Inferior parietal cortex (tissue), 1 donor: ENCODE results near the gene ITPA.
A peak's percentile ranks its signal among the peaks of the same experiment; 100 is the strongest.
"Not testable (repeated sequence)": the region's sequence is repeated elsewhere in the genome, so short reads cannot be mapped to it uniquely, and the experiment has no call there.

Experiments
- DNase-seq: peaks from one replicate; pipeline ENCODE4 v3.0.0-alpha.2; 2016; ENCODE audit errors: extremely low spot score

Gene ITPA

GRCh38 chr20:3199976-3200755 is 9.1 kb upstream of the ITPA start:
- DNase-seq, result no peak

GRCh38 chr20:3202965-3203314 is 6.4 kb upstream of the ITPA start:
- DNase-seq, result no peak

- DNase-seq, result no peak
Observed at GRCh38 chr20:3203315-3204123, 5.8 kb upstream of the ITPA start.

GRCh38 chr20:3204124-3204794 is 5.0 kb upstream of the ITPA start, which contains the start of gene DDRGK1:
TSS of gene DDRGK1 (minus strand) at chr20:3204682. CDS start at chr20:3204627, 55 bp downstream.
- DNase-seq, result peak; percentile 88

GRCh38 chr20:3208786-3209256 is 477 bp upstream of the ITPA start:
- DNase-seq, result no peak

- DNase-seq, result no peak
Observed at GRCh38 chr20:3209946-3210317, 634 bp downstream of the ITPA start.

- DNase-seq, result no peak
Observed at GRCh38 chr20:3210346-3210745, 1.0 kb downstream of the ITPA start.

GRCh38 chr20:3213226-3213625 is 3.9 kb downstream of the ITPA start:
- no peak for DNase-seq

GRCh38 chr20:3215359-3215917 is 6.1 kb downstream of the ITPA start:
- not testable (repeated sequence) for DNase-seq

GRCh38 chr20:3218307-3218988 is 9.2 kb downstream of the ITPA start:
- peak; percentile 35 for DNase-seq

- no peak for DNase-seq
Observed at GRCh38 chr20:3221398-3222226, 12.3 kb downstream of the ITPA start.

- no peak for DNase-seq
Observed at GRCh38 chr20:3222635-3223600, 13.6 kb downstream of the ITPA start.

- DNase-seq, result no peak
Observed at GRCh38 chr20:3223651-3223993, 14.3 kb downstream of the ITPA start.

GRCh38 chr20:3223994-3224680 is 14.8 kb downstream of the ITPA start:
- no peak for DNase-seq

GRCh38 chr20:3224681-3225421 is 15.6 kb downstream of the ITPA start:
- no peak for DNase-seq

GRCh38 chr20:3226093-3226492 is 16.8 kb downstream of the ITPA start:
- no peak for DNase-seq

GRCh38 chr20:3226864-3227263 is 17.6 kb downstream of the ITPA start:
- no peak for DNase-seq

- no peak for DNase-seq
Observed at GRCh38 chr20:3227506-3227905, 18.2 kb downstream of the ITPA start.
